ENCODE measurements around the gene VAV3.

GRCh38 chr1:107706182-107706581 lies 258.8 kb downstream of the VAV3 start:
- TF ChIP-seq CTCF (IDR thresholded peaks at IDR 0.05) (no peak), ZFX (IDR thresholded peaks at IDR 0.05; ENCODE audit: borderline replicate concordance) (no peak)

Data from 22Rv1 (cell line).